Cardiac fibroblast (primary cell): ENCODE measurements around the gene TBC1D24.

Experiments used
- DNase-seq, 2 donors: peaks; one replicate each; pipeline versions ENCODE4 v3.0.0 to v3.0.0-alpha.2; 2010; ENCODE audit warnings: low read depth in 2 of 2
- H3K4me3 ChIP-seq, 2 donors: replicated peaks in 1 of 2; 1 replicate in 1 of 2; 2 replicates in 1 of 2; pipeline ENCODE4 v1.5.1; 2011; ENCODE audit warnings: low read depth in 2 of 2, low read length in 2 of 2, mild to moderate bottlenecking in 2 of 2, moderate library complexity in 1 of 2
- CTCF ChIP-seq: IDR thresholded peaks from one replicate; pipeline ENCODE4 v1.5.1; 2011; ENCODE audit warnings: low read depth, mild to moderate bottlenecking, low read length, inconsistent platforms

Gene TBC1D24

GRCh38 chr16:2499454-2499853 is 24.5 kb downstream of the TBC1D24 start:
- no peak for DNase-seq
- no peak overlapping the region for H3K4me3 ChIP-seq
- TF ChIP-seq CTCF = no peak

- no peak for TF ChIP-seq CTCF
- no peak for DNase-seq
- no peak overlapping the region for H3K4me3 ChIP-seq
Observed at GRCh38 chr16:2499890-2500429, 25.0 kb downstream of the TBC1D24 start.

GRCh38 chr16:2500430-2500917 is 25.5 kb downstream of the TBC1D24 start:
- H3K4me3 ChIP-seq = no peak overlapping the region
- no peak for DNase-seq
- TF ChIP-seq CTCF = no peak

GRCh38 chr16:2500918-2501750 is 26.2 kb downstream of the TBC1D24 start:
- peak; percentile 94 for TF ChIP-seq CTCF
- peak; percentile 78 to 88 for DNase-seq
- peak overlapping the region in 1 of 2 donors; percentile 12 for H3K4me3 ChIP-seq

- no peak for DNase-seq
- no peak overlapping the region for H3K4me3 ChIP-seq
- TF ChIP-seq CTCF = no peak
Observed at GRCh38 chr16:2501946-2502895, 27.3 kb downstream of the TBC1D24 start.

- H3K4me3 ChIP-seq = no peak overlapping the region
- no peak for DNase-seq
- TF ChIP-seq CTCF = no peak
Observed at GRCh38 chr16:2505695-2506094, 30.8 kb downstream of the TBC1D24 start.
